HepG2 (cell line): ENCODE data around the gene TRIP4. TPM values are rescaled to one million over a fixed set of nuclear protein-coding genes. Genes with fewer than 3 reads are reported as not detected.

Source experiments
- HIC2 ChIP-seq: sonication (generic); formaldehyde crosslinking; IDR thresholded peaks from 2 replicates; pipeline ENCODE4 v1.9.0; 2022; ENCODE audit warnings: low read depth, missing genetic modification reagents
- HNRNPL ChIP-seq: fragments of 200-400 bp; formaldehyde crosslinking; IDR thresholded peaks from 2 replicates; pipeline ENCODE4 v1.6.1; 2017; ENCODE audit warnings: mild to moderate bottlenecking, low read depth, low read length
- KLF11 ChIP-seq: IDR thresholded peaks from 2 replicates; pipeline ENCODE4 v1.6.1; 2016; ENCODE audit warnings: missing compliant biosample characterization
- RBM39 ChIP-seq: fragments of 200-400 bp; formaldehyde crosslinking; IDR thresholded peaks from one replicate; pipeline ENCODE4 v1.6.1; 2018; ENCODE audit warnings: antibody characterized with exemption, mild to moderate bottlenecking, low read depth, low read length; ENCODE audit not compliant: poor library complexity, severe bottlenecking
- USF2 ChIP-seq, 2 experiments: sonication (generic) in 1 of 2; formaldehyde crosslinking in 1 of 2; IDR thresholded peaks; 2 replicates each; pipeline versions ENCODE4 v1.5.1 to v1.6.1; 2011 to 2020; ENCODE audit warnings: borderline replicate concordance in 1 of 2, low read depth in 1 of 2, low read length in 1 of 2, mild to moderate bottlenecking in 1 of 2, missing genetic modification reagents in 1 of 2, moderate library complexity in 1 of 2
- ZFYVE20 ChIP-seq: sonication (generic); formaldehyde crosslinking; IDR thresholded peaks from 2 replicates; pipeline ENCODE4 v1.8.0; 2023; ENCODE audit warnings: low read depth, mild to moderate bottlenecking, moderate library complexity, missing genetic modification reagents, borderline replicate concordance
- ZGPAT ChIP-seq: IDR thresholded peaks from 2 replicates; pipeline ENCODE4 v1.6.1; 2016; ENCODE audit warnings: mild to moderate bottlenecking
- ZNF17 ChIP-seq: sonication (generic); formaldehyde crosslinking; IDR thresholded peaks from 2 replicates; pipeline ENCODE4 v1.5.0; 2020; ENCODE audit warnings: mild to moderate bottlenecking, missing genetic modification reagents
- ZNF709 ChIP-seq: sonication (generic); formaldehyde crosslinking; IDR thresholded peaks from 2 replicates; pipeline ENCODE4 v1.5.0; 2020; ENCODE audit warnings: mild to moderate bottlenecking, missing genetic modification reagents
- polyA plus RNA-seq, 8 experiments: library from polyadenylated mRNA; depleted of rRNA in 3 of 8; stranded (reverse) in 7 of 8; unstranded in 1 of 8; fragments of >200 nt; fragmentation: Illumina TruSeq in 4 of 8; extraction: Trizol in 4 of 8; gene quantifications; 2 replicates each; pipeline versions ENCODE4 v1.2.1 to v1.2.3, GENCODE V29; 2011 to 2016; ENCODE audit warnings: low read depth in 4 of 8, missing spikeins in 1 of 8, mixed read lengths in 1 of 8; ENCODE audit not compliant: insufficient read depth in 1 of 8
- total RNA-seq, 5 experiments: library from RNA; depleted of rRNA; stranded (reverse); fragments of >200 nt; fragmentation: Illumina TruSeq; extraction: Trizol; gene quantifications; 2 replicates each; pipeline ENCODE4 v1.2.3, GENCODE V29; 2016; ENCODE audit warnings: low read depth in 1 of 5

TRIP4 gene
- total and polyA plus RNA-seq, 2 of the 13 experiments (the other 11 are each of a cell fraction or from before 2014, with no cell fraction given) = 7.1 to 11.8 TPM

- no peak for TF ChIP-seq ZFYVE20
- TF ChIP-seq HNRNPL = no peak
- TF ChIP-seq ZNF709 (CRISPR knock-in tag) = no peak
- no peak for TF ChIP-seq USF2 (IDR thresholded peaks at IDR 0.05; ENCODE audit: low read depth, low read length)
- TF ChIP-seq USF2 (CRISPR knock-in tag; IDR thresholded peaks at IDR 0.05; ENCODE audit: borderline replicate concordance) = no peak
- TF ChIP-seq KLF11 = no peak
- TF ChIP-seq ZNF17 (CRISPR knock-in tag) = no peak
- TF ChIP-seq HIC2 = no peak
- no peak for TF ChIP-seq ZGPAT (CRISPR knock-in tag)
- TF ChIP-seq RBM39 = no peak
Measured at GRCh38 chr15:64361259-64361658, 26.4 kb upstream of the TRIP4 start (continued).
